ENCODE measurements around the gene SP110. TPM values are rescaled to one million over a fixed set of nuclear protein-coding genes. Genes with fewer than 3 reads are reported as not detected.

Gene SP110
- total and polyA plus RNA-seq, 2 of the 8 experiments (the other 6 are each of a cell fraction or from before 2014, with no cell fraction given) = 3.1 to 7.1 TPM

- FAIRE-seq = no peak
- Histone ChIP-seq H3K27ac (ENCODE audit: low read depth, low read length) (no peak overlapping the region), H3K79me1 (ENCODE audit: low read depth, low read length) (no peaks in the 10 kb centered on the region), H2BK12ac (ENCODE audit: low read depth, low read length) (no peak overlapping the region), H3K4me3 (ENCODE audit: extremely low read depth in 1 of 4, insufficient read depth in 2 of 4, low read depth in 3 of 4, low read length in 4 of 4) (no peak overlapping the region), H3K36me3 (ENCODE audit: control insufficient read depth in 2 of 4, insufficient read depth in 4 of 4, low read length in 3 of 4) (no peaks in the 10 kb centered on the region), H3K23me2 (ENCODE audit: low read depth, low read length) (no peaks in the 10 kb centered on the region), H3K56ac (replicated peaks; ENCODE audit: insufficient read length, low read depth, low read length) (no peak overlapping the region), H3K23ac (ENCODE audit: insufficient read length) (no peak overlapping the region), H3K9ac (replicated peaks in 1 of 4; ENCODE audit: extremely low read depth in 1 of 4, low read depth in 3 of 4, low read length in 3 of 4) (no peak overlapping the region), H3K4me2 (ENCODE audit: insufficient read depth in 1 of 2, low read depth in 2 of 2, low read length in 2 of 2) (no peak overlapping the region), H4K5ac (ENCODE audit: insufficient read length, low read depth, low read length) (no peak overlapping the region), H3K4me1 (replicated peaks in 1 of 4; ENCODE audit: control insufficient read depth in 3 of 4, insufficient read depth in 4 of 4, low read length in 3 of 4) (peaks cover 0 to 2% (median 0%) of the 10 kb centered on the region in 4 experiments; a peak in 2 of 7 replicates), H4K8ac (ENCODE audit: extremely low read depth, insufficient read depth, low read length) (no peak overlapping the region), H3K18ac (ENCODE audit: extremely low read depth, low read length) (no peak overlapping the region), H2BK15ac (ENCODE audit: low read length) (no peak overlapping the region), H2BK20ac (ENCODE audit: low read length) (no peak overlapping the region), H4K91ac (replicated peaks; ENCODE audit: insufficient read length, low read length) (no peak overlapping the region), H2BK120ac (replicated peaks; ENCODE audit: low read depth, low read length) (no peak overlapping the region), H2AFZ (ENCODE audit: low read length) (no peak overlapping the region), H3K9me3 (ENCODE audit: insufficient read depth in 2 of 2, low read depth in 1 of 2, low read length in 1 of 2) (no peaks in the 10 kb centered on the region), H3K79me2 (ENCODE audit: control insufficient read depth in 1 of 2, insufficient read depth in 2 of 2, low read length in 2 of 2) (no peaks in the 10 kb centered on the region), H4K20me1 (replicated peaks in 1 of 2; ENCODE audit: control insufficient read depth in 1 of 2, insufficient read depth in 2 of 2, low read length in 2 of 2) (no peaks in the 10 kb centered on the region), H2BK5ac (ENCODE audit: low read depth, low read length) (no peak overlapping the region), H3K4ac (replicated peaks; ENCODE audit: insufficient read length, low read depth, low read length) (no peak overlapping the region), H3K27me3 (replicated peaks in 1 of 4; ENCODE audit: control insufficient read depth in 3 of 4, extremely low read depth in 1 of 4, insufficient read depth in 3 of 4, low read length in 3 of 4) (no peaks in the 10 kb centered on the region), H2AK5ac (ENCODE audit: low read depth, low read length) (no peak overlapping the region), H3K14ac (ENCODE audit: insufficient read length) (no peak overlapping the region)
- CTCF ChIA-PET (ENCODE audit: partially characterized antibody) = interaction anchor here (0.6 to 5.0 kb wide), 7 partner anchors 8 to 155 kb away, joined by 3 to 64 read pairs (median 4); partner anchors contain the start of gene SLC16A14
- POLR2A ChIA-PET (ENCODE audit: partially characterized antibody) = no interaction called here
- no peak for TF ChIP-seq HDAC2 (IDR thresholded peaks at IDR 0.05; ENCODE audit: borderline replicate concordance in 1 of 2, low read depth in 2 of 2, low read length in 2 of 2)
- TF ChIP-seq ASH2L (IDR thresholded peaks at IDR 0.05; ENCODE audit: low read length) = no peak
- no peak for TF ChIP-seq SUZ12 (IDR thresholded peaks at IDR 0.05; ENCODE audit: low read length)
- TF ChIP-seq HDAC6 (IDR thresholded peaks at IDR 0.05; ENCODE audit: low read depth, low read length) = no peak
- TF ChIP-seq SRF (IDR thresholded peaks at IDR 0.05; ENCODE audit: low read depth, low read length) = no peak
- no peak for TF ChIP-seq ATF3 (IDR thresholded peaks at IDR 0.05; ENCODE audit: insufficient read depth, low read depth, low read length)
- no peak for TF ChIP-seq CREB1 (IDR thresholded peaks at IDR 0.05)
- whole genome bisulfite sequencing, 2 experiments (ENCODE audit: extremely low coverage in 1 of 2, insufficient coverage in 1 of 2, insufficient read length in 1 of 2, insufficient replicate concordance in 2 of 2, low coverage in 1 of 2, low lambda C conversion rate in 2 of 2, missing lambda C conversion rate in 1 of 2) = 95% methylated on average over 5 of the region's 5 CpGs; no CpG with 5 or more reads in 1 of the 2 experiments
- DNase-seq (ENCODE audit: low read depth in 1 of 2, low spot score in 2 of 2) = no peak
These were observed 61.3 kb downstream of the SP110 start for GRCh38 chr2:230158468-230158867.
